ENCODE data around the gene HDGF.
A peak's percentile ranks its signal among the peaks of the same experiment; 100 is the strongest.

Gene HDGF

DNA sequence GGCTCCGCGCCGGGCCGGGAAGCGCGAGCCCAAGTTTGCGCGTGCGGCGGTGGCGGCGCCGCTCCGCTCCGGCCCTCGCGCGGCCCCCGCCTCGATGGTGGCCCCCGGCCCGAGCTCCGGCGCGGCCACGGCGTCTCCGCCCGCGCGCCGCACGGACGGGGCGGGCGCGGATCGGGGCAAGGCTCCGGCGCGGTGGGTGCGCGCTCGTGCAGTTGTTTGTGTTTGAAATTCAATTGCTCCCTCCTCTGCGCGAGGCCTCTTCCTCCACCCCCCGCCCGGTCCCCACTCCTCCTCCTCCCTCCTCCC, at the start of gene HDGF:
HDGF (minus strand) TSS at position 225 of the 306 bp plus-strand sequence. CDS start 246 bp downstream, outside the sequence.
- Histone ChIP-seq H3K4me3 (ENCODE audit: low read depth in 1 of 2, low read length in 2 of 2) (peak within 1 kb of the TSS; percentile 90 to 96), H3K27ac (ENCODE audit: low read depth, low read length) (peak within 1 kb of the TSS; percentile 99), H3K27me3 (ENCODE audit: control insufficient read depth in 1 of 2, insufficient read depth in 2 of 2, low read length in 2 of 2) (no peaks in the 10 kb centered on the region), H3K36me3 (ENCODE audit: insufficient read depth, low read length) (no peaks in the 10 kb centered on the region), H3K9me3 (ENCODE audit: low read length) (no peaks in the 10 kb centered on the region), H3K9ac (ENCODE audit: low read length) (peak within 1 kb of the TSS; percentile 93), H3K4me1 (ENCODE audit: insufficient read depth, low read length) (peaks cover 38% of the 10 kb centered on the region)

DNA sequence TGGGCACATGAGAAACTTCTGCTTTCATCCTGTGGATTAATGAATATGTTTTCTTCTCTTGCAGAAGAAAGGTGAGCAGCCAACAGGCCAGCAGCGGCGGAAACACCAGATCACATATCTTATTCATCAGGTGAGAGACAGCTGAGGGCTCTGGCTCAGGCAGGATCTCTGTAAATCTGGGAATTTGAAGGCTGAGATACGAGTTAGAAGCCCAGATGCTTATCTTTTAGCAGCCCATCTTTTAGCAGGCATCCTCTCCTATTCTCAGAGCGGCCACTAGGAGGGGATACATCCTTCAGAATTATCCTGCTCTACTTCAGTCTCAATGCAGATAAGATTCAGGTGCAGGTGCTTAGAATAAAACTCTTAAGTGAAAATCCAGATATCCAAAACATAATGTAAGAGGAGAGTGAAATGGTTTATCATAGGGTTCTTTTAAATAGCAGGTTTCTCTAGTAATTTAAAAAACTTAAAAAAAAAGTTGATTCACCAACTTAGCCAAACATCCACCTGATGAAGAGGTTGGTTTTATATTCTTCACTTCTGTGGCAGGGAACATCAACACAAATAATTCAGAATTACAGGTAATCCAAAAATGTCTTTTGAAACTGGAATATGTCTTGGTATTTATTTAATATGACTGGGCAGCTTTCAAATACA, 45.9 kb upstream of the HDGF start:
- H3K27ac ChIP-seq (ENCODE audit: low read depth, low read length) = no peak overlapping the region
- H3K4me1 ChIP-seq (ENCODE audit: insufficient read depth, low read length) = no peaks in the 10 kb centered on the region
- H3K9ac ChIP-seq (ENCODE audit: low read length) = no peak overlapping the region
- H3K9me3 ChIP-seq (ENCODE audit: low read length) = no peaks in the 10 kb centered on the region
- peaks cover 77% of the 10 kb centered on the region for H3K36me3 ChIP-seq (ENCODE audit: insufficient read depth, low read length)
- no peaks in the 10 kb centered on the region for H3K27me3 ChIP-seq (ENCODE audit: control insufficient read depth in 1 of 2, insufficient read depth in 2 of 2, low read length in 2 of 2)
- no peak overlapping the region for H3K4me3 ChIP-seq (ENCODE audit: low read depth in 1 of 2, low read length in 2 of 2)

DNA sequence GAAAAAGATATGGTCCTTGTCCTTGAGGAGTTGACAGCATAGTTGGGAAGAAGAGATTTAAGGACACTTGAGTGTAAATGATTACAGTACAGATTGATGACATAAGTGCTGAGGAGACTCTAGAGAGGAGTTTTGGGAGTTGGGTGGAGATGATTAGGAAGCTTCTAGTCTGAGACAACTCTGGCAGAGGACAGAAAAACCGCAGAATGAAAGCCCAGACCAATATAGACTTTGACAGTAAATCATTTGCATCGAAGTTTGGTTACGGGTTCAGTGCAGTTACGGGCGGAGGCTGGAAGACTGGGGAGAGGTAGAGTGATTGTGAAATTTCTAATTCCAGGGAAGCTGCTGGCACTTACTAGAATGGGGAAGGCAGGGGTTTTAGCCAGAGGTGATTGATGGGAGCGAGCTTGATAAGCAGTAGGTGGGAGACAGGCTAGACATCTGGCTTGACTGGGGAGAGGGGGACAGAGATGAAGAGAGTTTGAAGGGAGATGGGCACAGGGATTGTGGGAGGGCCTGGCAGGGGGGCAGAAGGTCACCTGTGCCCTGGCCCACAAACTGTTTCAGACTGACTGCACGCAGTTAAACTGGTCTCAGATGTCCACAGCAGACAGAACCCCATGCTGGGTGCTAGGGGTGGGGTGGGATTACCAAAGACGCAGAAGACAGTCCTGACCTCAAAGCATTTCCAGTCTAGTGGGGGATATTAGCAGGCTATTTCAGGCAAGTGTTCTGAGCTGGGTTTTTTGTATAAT, 45.0 kb upstream of the HDGF start:
- Histone ChIP-seq H3K9ac (ENCODE audit: low read length) (no peak overlapping the region), H3K9me3 (ENCODE audit: low read length) (no peaks in the 10 kb centered on the region), H3K4me1 (ENCODE audit: insufficient read depth, low read length) (no peaks in the 10 kb centered on the region), H3K36me3 (ENCODE audit: insufficient read depth, low read length) (peaks cover 80% of the 10 kb centered on the region), H3K27ac (ENCODE audit: low read depth, low read length) (no peak overlapping the region), H3K27me3 (ENCODE audit: control insufficient read depth in 1 of 2, insufficient read depth in 2 of 2, low read length in 2 of 2) (no peaks in the 10 kb centered on the region), H3K4me3 (ENCODE audit: low read depth in 1 of 2, low read length in 2 of 2) (no peak overlapping the region)

DNA sequence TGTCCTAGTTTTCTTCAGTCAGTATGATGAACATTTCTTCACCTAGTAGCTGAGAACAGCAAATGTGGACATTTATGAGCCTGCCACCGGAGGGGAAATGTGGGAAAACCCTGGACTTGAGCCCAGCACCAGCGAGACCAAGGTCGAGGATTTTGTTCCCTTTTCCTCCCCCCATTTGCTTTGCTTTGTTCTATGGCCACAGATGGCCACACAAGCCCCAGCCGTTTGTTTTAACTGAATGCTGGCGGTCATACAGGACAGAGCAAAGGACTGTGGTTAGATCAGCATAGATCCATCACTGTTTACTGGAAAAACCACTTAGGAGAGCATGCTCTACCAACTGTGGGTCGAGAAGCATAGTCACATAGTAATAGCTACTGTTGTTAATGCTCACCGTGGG, 44.3 kb upstream of the HDGF start:
- no peak overlapping the region for H3K27ac ChIP-seq (ENCODE audit: low read depth, low read length)
- H3K36me3 ChIP-seq (ENCODE audit: insufficient read depth, low read length) = peaks cover 82% of the 10 kb centered on the region
- H3K27me3 ChIP-seq (ENCODE audit: control insufficient read depth in 1 of 2, insufficient read depth in 2 of 2, low read length in 2 of 2) = no peaks in the 10 kb centered on the region
- H3K4me1 ChIP-seq (ENCODE audit: insufficient read depth, low read length) = no peaks in the 10 kb centered on the region
- no peak overlapping the region for H3K4me3 ChIP-seq (ENCODE audit: low read depth in 1 of 2, low read length in 2 of 2)
- no peaks in the 10 kb centered on the region for H3K9me3 ChIP-seq (ENCODE audit: low read length)
- H3K9ac ChIP-seq (ENCODE audit: low read length) = no peak overlapping the region

DNA sequence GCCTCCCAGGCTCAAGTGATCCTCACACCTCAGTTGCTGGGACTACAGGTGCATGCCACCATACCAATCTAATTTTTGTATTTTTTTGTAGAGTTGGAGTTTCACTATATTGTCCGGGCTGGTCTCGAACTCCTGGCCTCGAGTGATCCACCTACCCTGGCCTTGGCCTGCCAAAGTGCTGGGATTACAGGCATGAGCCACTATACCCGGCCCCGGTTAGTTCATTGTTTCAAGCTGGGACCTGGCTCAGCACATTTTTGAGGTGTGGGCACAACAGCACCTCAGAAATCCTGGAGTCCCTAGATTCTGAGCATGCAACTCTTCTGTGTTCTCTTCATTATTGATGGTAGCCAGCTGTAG, 43.9 kb upstream of the HDGF start:
- Histone ChIP-seq H3K9me3 (ENCODE audit: low read length) (no peaks in the 10 kb centered on the region), H3K9ac (ENCODE audit: low read length) (no peak overlapping the region), H3K4me1 (ENCODE audit: insufficient read depth, low read length) (no peaks in the 10 kb centered on the region), H3K36me3 (ENCODE audit: insufficient read depth, low read length) (peaks cover 77% of the 10 kb centered on the region), H3K27me3 (ENCODE audit: control insufficient read depth in 1 of 2, insufficient read depth in 2 of 2, low read length in 2 of 2) (no peaks in the 10 kb centered on the region), H3K27ac (ENCODE audit: low read depth, low read length) (no peak overlapping the region), H3K4me3 (ENCODE audit: low read depth in 1 of 2, low read length in 2 of 2) (no peak overlapping the region)

DNA sequence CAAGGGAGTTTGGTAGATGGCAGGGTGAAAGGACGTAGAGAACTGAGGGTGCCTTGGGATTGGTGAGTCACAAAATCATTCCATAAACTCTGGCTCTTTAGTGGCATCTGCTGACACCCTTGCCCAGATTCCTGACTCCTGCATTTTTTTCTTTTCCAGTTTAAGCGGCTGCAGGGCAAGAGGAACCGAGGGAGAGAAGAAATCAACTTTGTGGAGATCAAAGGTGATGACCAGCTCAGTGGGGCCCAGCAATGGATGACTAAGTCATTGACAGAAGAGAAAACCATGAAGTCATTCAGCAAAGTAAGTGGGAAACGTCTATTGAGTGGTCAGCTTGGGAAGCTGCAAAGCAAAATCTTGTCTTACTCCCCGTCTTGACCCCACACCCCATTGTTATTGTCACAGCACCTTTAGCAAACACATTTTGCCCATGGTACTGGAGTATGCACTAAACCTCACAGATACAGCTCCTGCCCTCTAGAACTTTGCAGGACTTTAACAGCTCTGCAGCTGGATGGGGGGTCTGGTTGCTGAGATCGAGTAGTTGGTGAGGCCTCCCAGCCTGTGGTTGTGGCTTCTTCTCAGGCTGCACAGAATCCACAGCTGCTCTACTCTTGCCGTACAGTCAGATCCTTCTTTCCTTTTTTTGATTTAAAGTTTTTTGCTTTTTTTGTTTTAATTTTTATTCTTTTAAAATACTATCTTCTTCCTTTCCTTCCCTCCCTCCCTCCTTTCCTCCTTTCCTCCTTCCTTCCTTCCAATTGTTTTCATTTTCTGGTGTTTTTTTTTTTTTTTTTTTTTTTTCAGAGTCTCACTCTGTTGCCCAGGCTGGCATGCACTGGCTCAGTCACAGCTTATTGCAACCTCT, 43.3 kb upstream of the HDGF start:
- H3K27me3 ChIP-seq (ENCODE audit: control insufficient read depth in 1 of 2, insufficient read depth in 2 of 2, low read length in 2 of 2) = no peaks in the 10 kb centered on the region
- H3K4me1 ChIP-seq (ENCODE audit: insufficient read depth, low read length) = no peaks in the 10 kb centered on the region
- no peak overlapping the region for H3K27ac ChIP-seq (ENCODE audit: low read depth, low read length)
- H3K36me3 ChIP-seq (ENCODE audit: insufficient read depth, low read length) = peaks cover 73% of the 10 kb centered on the region
- H3K9ac ChIP-seq (ENCODE audit: low read length) = no peak overlapping the region
- no peaks in the 10 kb centered on the region for H3K9me3 ChIP-seq (ENCODE audit: low read length)
- H3K4me3 ChIP-seq (ENCODE audit: low read depth in 1 of 2, low read length in 2 of 2) = no peak overlapping the region

DNA sequence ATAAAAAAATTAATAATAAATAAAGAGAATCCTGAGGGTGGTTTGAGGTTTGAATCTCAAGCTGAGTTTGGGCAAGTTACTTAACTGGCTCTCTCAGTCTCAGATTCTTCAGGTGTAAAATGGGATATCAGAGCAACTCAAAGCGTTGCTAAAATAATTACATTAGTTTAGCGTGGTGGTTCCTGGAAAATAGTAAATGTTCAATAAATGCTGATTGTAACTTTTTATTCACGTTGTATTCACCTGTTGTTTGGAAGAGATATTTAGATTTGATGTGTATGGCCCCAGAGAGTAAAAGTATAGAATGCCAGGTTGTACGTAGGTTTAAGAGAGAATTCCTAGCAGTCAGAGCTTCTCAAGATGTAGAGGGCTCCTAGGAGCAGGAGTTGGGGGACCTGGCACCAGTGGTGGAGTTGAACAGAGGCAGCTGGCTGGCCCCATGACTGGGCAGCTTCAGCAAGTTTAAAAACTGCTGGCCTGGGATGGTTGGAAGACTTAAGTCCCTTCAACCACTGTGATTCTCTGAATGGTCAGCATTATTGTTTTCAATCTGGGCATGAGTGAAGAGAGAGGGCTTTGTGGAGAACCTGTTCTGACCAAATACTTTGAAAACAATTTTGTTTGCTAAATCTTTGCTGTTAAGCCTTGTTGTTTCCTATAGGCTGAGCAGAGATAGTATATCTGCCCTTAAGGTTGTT, 38.3 kb upstream of the HDGF start:
- H3K4me1 ChIP-seq (ENCODE audit: insufficient read depth, low read length) = no peaks in the 10 kb centered on the region
- no peaks in the 10 kb centered on the region for H3K27me3 ChIP-seq (ENCODE audit: control insufficient read depth in 1 of 2, insufficient read depth in 2 of 2, low read length in 2 of 2)
- no peaks in the 10 kb centered on the region for H3K9me3 ChIP-seq (ENCODE audit: low read length)
- H3K36me3 ChIP-seq (ENCODE audit: insufficient read depth, low read length) = peaks cover 60% of the 10 kb centered on the region
- H3K27ac ChIP-seq (ENCODE audit: low read depth, low read length) = no peak overlapping the region
- H3K4me3 ChIP-seq (ENCODE audit: low read depth in 1 of 2, low read length in 2 of 2) = no peak overlapping the region
- no peak overlapping the region for H3K9ac ChIP-seq (ENCODE audit: low read length)

DNA sequence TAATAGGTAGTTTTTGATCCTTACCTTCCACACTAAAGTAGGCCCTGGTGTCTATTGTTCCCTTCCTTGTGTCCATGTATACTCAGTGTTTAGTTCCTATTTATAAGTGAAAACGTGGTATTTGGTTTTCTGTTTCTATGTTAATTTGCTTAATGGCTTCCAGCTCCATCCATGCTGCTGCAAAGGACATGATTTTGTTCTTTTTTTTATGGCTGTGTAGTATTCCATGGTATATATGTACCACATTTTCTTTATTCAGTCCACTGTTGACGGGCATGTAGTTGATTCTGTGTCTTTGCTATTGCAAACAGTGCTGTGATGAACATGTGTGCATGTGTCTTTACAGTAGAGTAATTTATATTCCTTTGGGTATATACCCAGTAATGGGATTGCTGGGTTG, 36.7 kb upstream of the HDGF start:
- H3K36me3 ChIP-seq (ENCODE audit: insufficient read depth, low read length) = peaks cover 56% of the 10 kb centered on the region

DNA sequence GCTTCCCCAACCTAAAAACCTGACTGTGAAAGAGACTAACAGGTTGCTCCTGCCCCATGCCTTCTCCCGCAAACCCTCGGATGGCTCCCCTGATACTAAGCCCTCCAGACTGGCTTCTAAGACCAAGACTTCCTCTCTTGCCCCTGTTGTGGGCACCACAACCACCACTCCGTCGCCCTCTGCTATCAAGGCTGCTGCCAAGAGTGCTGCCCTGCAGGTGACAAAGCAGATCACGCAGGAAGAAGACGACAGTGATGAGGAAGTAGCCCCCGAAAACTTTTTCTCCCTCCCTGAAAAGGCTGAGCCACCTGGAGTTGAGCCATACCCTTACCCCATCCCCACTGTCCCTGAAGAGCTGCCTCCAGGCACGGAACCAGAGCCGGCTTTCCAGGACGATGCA, 35.2 kb upstream of the HDGF start:
- H3K36me3 ChIP-seq (ENCODE audit: insufficient read depth, low read length) = peaks cover 50% of the 10 kb centered on the region

More for the DNA sequence above, 36.7 kb upstream of the HDGF start:
- no peaks in the 10 kb centered on the region for H3K4me1 ChIP-seq (ENCODE audit: insufficient read depth, low read length)
- H3K27me3 ChIP-seq (ENCODE audit: control insufficient read depth in 1 of 2, insufficient read depth in 2 of 2, low read length in 2 of 2) = no peaks in the 10 kb centered on the region
- H3K4me3 ChIP-seq (ENCODE audit: low read depth in 1 of 2, low read length in 2 of 2) = no peak overlapping the region
- H3K9ac ChIP-seq (ENCODE audit: low read length) = no peak overlapping the region
- no peak overlapping the region for H3K27ac ChIP-seq (ENCODE audit: low read depth, low read length)
- H3K9me3 ChIP-seq (ENCODE audit: low read length) = no peaks in the 10 kb centered on the region

DNA sequence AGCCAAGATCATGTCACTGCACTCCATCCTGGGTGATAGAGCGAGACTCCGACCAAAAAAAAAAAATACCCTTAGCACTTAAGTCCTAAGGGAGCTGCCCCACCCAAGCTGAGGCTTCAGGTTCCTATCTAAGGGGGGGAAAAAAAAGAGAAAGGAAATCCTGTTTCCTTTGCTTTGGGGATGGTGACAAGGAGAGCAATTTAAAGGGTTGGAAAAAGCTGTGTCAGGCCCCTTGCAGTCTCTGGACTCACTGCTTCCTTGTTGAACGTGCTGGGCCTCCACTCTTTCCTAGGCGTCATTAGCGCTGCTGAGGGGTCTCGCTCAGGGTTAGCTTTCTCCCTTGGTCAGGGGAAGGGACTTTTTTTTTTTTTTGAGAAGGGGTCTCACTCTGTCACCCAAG, 34.0 kb upstream of the HDGF start:
- Histone ChIP-seq H3K36me3 (ENCODE audit: insufficient read depth, low read length) (peaks cover 41% of the 10 kb centered on the region), H3K27me3 (ENCODE audit: control insufficient read depth in 1 of 2, insufficient read depth in 2 of 2, low read length in 2 of 2) (no peaks in the 10 kb centered on the region), H3K9ac (ENCODE audit: low read length) (no peak overlapping the region), H3K4me3 (ENCODE audit: low read depth in 1 of 2, low read length in 2 of 2) (no peak overlapping the region), H3K27ac (ENCODE audit: low read depth, low read length) (no peak overlapping the region), H3K4me1 (ENCODE audit: insufficient read depth, low read length) (no peaks in the 10 kb centered on the region), H3K9me3 (ENCODE audit: low read length) (no peaks in the 10 kb centered on the region)

More for the DNA sequence above, 35.2 kb upstream of the HDGF start:
- Histone ChIP-seq H3K9ac (ENCODE audit: low read length) (no peak overlapping the region), H3K27ac (ENCODE audit: low read depth, low read length) (no peak overlapping the region), H3K4me3 (ENCODE audit: low read depth in 1 of 2, low read length in 2 of 2) (no peak overlapping the region), H3K4me1 (ENCODE audit: insufficient read depth, low read length) (no peaks in the 10 kb centered on the region), H3K9me3 (ENCODE audit: low read length) (no peaks in the 10 kb centered on the region), H3K27me3 (ENCODE audit: control insufficient read depth in 1 of 2, insufficient read depth in 2 of 2, low read length in 2 of 2) (no peaks in the 10 kb centered on the region)

DNA sequence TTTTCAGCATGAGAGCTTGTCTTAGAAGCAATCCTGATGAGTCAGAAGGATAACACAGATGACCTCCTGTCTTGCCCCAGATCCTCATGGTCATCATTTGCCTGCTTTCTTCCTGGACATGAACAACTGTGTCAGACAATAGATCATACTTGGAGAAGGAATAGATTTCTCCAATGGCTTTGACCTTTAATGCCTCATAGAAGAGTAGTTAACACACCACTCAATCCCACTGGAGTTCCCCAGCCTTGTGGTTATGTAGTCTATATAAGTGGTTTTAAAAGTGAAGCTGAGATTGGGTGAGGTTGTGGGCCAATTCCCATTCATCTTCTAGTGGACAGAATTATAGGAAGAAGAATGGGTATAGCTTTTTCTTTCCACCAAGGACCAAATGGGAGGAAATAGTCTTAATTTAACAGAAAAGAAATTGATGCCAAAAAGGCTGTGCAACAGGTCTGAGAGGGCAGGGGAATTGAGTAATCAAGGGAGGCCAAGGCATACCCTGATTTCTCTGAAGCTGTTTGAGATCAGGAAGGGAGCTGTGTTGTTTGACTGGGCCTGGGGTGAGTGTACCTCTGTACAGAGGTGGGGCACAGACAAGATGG, 30.2 kb upstream of the HDGF start:
- H3K9ac ChIP-seq (ENCODE audit: low read length) = no peak overlapping the region
- H3K27ac ChIP-seq (ENCODE audit: low read depth, low read length) = no peak overlapping the region
- no peak overlapping the region for H3K4me3 ChIP-seq (ENCODE audit: low read depth in 1 of 2, low read length in 2 of 2)
- H3K4me1 ChIP-seq (ENCODE audit: insufficient read depth, low read length) = peaks cover 5% of the 10 kb centered on the region
- H3K27me3 ChIP-seq (ENCODE audit: control insufficient read depth in 1 of 2, insufficient read depth in 2 of 2, low read length in 2 of 2) = no peaks in the 10 kb centered on the region
- H3K36me3 ChIP-seq (ENCODE audit: insufficient read depth, low read length) = peaks cover 30% of the 10 kb centered on the region
- H3K9me3 ChIP-seq (ENCODE audit: low read length) = no peaks in the 10 kb centered on the region
